Astrocyte of the cerebellum (primary cell): ENCODE data around the gene SLC38A1.

Source experiments
- DNase-seq: peaks from one replicate; pipeline ENCODE4 v3.0.0-alpha.2; 2011; ENCODE audit warnings: low read depth
- H3K4me3 ChIP-seq: 2 replicates; pipeline ENCODE4 v1.5.1; 2011; ENCODE audit warnings: mild to moderate bottlenecking, low read depth, low read length, moderate library complexity
- in situ Hi-C: cut with HindIII; loops from 2 replicates; pipeline ENCODE4 v1.10.0; 2017; ENCODE audit warnings: low sequenced_read_pairs
- TF ChIP-seq, protein P1 (sequence below): IDR thresholded peaks from 2 replicates; pipeline ENCODE4 v1.5.1; 2012; ENCODE audit warnings: low read length, low read depth, moderate library complexity, mild to moderate bottlenecking; ENCODE audit errors: missing control alignments

Gene SLC38A1

DNA sequence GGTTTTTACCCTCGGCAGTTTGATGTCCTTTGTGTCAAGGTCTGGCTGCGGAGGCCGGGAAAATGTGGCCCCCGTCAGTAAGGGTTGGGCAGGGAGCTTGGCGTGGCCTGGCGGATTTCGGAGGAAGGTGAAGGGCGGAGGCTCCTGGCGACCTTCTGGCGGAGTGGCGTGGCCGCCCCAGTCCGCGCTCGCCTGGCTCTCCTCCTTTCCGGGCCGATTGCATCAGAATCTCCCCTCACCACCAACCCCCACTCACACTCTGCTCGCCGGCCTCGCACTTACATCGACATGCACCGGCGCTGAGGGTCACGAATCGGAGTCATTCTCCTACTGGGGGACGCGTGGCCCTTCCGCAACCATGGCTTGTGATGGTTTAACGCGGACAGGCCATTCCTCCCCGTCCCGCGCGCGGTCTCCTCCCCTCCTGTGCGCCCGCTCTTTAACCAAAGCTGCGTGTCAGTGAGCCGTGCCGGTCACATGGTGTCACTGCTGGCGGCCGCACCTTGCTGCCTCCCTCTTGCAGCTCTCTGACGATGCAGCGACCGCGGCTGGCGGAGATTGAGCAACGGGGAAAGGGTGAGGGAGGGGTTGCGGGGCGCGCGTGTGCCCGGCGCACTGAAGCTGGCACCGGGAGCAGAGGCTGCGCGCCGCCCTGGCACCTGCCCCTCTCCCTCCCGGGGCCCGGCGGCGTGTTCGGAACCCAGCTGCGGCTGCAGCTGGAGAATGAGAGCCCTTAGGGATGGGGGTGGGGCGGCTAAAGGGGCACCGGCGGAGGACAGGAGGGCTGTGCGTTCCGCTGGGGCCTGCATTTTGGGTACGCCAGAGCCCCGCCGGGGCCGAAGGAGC, at the start of gene SLC38A1:
Gene SLC38A1 (minus strand): TSS at position 461 of the 846 bp plus-strand sequence. CDS start 29,243 bp downstream, outside the sequence.
- H3K4me3 ChIP-seq, result peak within 1 kb of the TSS; percentile 79
- TF ChIP-seq, protein P1, sequence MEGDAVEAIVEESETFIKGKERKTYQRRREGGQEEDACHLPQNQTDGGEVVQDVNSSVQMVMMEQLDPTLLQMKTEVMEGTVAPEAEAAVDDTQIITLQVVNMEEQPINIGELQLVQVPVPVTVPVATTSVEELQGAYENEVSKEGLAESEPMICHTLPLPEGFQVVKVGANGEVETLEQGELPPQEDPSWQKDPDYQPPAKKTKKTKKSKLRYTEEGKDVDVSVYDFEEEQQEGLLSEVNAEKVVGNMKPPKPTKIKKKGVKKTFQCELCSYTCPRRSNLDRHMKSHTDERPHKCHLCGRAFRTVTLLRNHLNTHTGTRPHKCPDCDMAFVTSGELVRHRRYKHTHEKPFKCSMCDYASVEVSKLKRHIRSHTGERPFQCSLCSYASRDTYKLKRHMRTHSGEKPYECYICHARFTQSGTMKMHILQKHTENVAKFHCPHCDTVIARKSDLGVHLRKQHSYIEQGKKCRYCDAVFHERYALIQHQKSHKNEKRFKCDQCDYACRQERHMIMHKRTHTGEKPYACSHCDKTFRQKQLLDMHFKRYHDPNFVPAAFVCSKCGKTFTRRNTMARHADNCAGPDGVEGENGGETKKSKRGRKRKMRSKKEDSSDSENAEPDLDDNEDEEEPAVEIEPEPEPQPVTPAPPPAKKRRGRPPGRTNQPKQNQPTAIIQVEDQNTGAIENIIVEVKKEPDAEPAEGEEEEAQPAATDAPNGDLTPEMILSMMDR, result no peak
- no peak for DNase-seq
- in situ Hi-C loops, result no loop called here

DNA sequence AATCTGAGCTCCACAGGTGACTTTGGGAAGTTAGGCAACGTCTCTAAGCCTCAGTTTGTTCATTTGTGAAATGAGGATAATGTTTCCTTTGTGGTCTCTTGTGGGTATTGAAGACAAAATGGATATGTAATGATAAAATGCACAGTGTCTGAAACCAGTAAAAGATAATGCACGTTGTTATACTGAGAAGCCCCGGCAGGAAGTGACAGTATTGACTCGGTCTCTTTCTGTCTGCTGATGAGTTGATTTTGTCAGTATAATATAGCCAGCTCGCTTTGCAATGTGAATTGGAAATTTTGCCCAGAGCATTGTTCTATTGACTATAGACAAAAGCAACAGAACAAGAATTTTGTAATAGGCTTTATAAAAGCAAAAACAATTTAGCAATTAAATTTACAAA, 49.2 kb upstream of the SLC38A1 start:
- DNase-seq, result no peak
- TF ChIP-seq, protein P1, result no peak
- no peak overlapping the region for H3K4me3 ChIP-seq
- in situ Hi-C loops, result no loop called here

DNA sequence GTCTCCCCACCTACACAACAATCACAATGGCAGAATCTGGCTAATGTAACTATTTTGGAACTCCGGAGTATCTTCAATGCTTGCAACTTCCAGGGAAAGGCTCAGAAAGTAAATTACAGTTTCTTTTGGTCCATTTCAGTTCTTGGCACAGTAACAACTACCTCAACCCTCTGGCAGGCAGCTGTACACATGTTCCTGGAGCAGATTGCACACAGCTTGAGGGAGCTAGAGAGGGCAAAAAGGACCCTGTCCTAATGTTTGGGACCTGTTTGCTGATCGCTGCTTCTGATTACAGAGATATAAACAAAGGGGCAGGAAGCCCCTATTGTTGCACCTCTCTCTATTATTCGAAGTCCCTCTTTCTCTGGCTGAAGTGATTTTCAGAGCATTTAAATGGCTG, 35.2 kb upstream of the SLC38A1 start:
- in situ Hi-C loops, result no loop called here
- DNase-seq, result no peak
- no peak overlapping the region for H3K4me3 ChIP-seq
- TF ChIP-seq, protein P1, result no peak

DNA sequence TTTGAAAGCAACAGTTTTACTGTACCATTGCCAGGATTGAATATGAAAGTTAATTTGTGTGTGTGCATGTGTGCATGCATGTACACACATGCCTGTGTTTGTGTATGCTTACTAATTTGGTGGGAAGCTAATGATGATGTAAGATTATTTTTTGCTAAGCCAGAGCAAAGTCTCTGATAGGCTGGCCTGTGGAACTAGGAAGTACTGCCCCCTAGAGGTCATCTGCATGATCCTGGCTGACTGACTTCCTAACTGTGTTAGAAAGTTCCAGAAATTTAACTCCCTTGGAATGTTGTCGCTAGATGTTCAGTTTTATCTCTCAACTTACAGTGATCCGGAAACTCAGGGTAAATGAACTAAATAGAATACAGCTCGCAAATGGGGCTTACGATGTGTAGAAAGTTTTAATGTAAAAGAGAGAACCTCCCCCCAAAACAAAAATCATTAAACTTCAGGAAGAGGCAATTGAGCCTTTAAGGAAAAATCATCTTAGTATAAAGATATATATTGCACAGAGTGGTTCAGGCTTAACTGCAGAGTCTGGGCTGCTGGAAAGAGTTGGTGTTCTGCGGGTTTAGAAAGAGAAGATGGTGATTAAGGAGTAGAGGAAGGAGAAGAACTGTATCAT, 34.3 kb upstream of the SLC38A1 start:
- no peak overlapping the region for H3K4me3 ChIP-seq
- TF ChIP-seq, protein P1, result peak; percentile 53
- in situ Hi-C loops, result no loop called here
- DNase-seq, result peak; percentile 9

DNA sequence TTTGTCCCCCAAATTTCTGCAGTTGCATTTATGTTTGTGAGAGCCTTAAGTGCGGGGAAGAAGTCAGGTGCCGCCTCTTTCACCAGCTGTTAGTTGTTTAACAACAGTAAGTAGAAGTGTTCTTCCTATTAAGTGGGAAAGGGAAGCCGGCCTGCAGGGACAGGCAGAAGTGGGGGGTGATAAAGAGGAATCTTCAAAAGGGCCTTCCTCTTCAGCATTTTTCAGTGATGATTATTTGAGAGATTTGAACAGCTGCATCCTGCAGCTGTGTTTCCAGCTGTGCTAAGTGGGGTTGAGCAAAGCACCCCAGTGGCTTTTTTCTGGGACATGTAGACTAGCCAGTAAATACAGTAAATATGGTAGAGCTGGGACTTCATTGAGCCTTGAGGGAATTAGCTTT, 32.1 kb upstream of the SLC38A1 start:
- TF ChIP-seq, protein P1, result no peak
- no peak for DNase-seq

DNA sequence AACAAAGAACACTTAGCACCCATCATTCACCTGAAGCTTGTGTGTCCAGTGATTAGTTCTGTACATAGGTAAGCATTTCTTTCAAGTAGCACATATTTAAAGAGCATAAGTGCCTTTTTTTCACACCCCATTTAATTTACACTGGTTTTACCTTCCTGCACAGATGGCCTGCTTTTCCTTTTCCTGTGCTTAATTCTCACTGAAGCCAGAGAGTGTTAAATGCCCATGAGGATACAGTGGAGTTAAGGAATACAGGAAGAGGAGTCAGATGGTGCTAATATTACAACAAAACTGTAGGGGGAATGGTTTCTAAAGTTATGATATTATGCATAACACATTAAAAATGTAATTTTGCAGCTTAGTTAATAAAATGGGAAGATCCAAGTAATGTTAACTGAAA, 31.0 kb upstream of the SLC38A1 start:
- in situ Hi-C loops, result no loop called here
- H3K4me3 ChIP-seq, result no peak overlapping the region
- no peak for DNase-seq
- TF ChIP-seq, protein P1, result no peak

More for the DNA sequence above, 32.1 kb upstream of the SLC38A1 start:
- in situ Hi-C loops, result no loop called here
- no peak overlapping the region for H3K4me3 ChIP-seq
